Smooth muscle cell (in vitro differentiated cells): Measurements from ENCODE around the gene UPK3A. TPM values are rescaled to one million over a fixed set of nuclear protein-coding genes. Genes with fewer than 3 reads are reported as not detected.

Experiments used
- DNase-seq: peaks from one replicate; lab custom pipeline; 2025; ENCODE audit not compliant: unreplicated experiment; lab: John Stamatoyannopoulos, UW
- H2AFZ ChIP-seq: fragments of 200-600 bp; sonication (generic); 2 replicates; pipeline ENCODE4 v1.6.0; 2016; ENCODE audit warnings: antibody characterized with exemption, low read depth, mild to moderate bottlenecking
- H3F3A ChIP-seq: fragments of 200-600 bp; sonication (generic); 2 replicates; pipeline ENCODE4 v1.6.0; 2017; ENCODE audit warnings: antibody characterized with exemption, low read depth
- H3K27ac ChIP-seq: fragments of 200-600 bp; sonication (generic); 2 replicates; pipeline ENCODE4 v1.5.1; 2016; ENCODE audit warnings: low read depth, mild to moderate bottlenecking
- H3K27me3 ChIP-seq: fragments of 200-600 bp; sonication (generic); 2 replicates; pipeline ENCODE4 v1.6.1; 2016; ENCODE audit warnings: low read depth, mild to moderate bottlenecking
- H3K36me3 ChIP-seq: fragments of 200-600 bp; sonication (generic); 2 replicates; pipeline ENCODE4 v1.5.1; 2016; ENCODE audit warnings: low read depth
- H3K4me1 ChIP-seq: fragments of 200-600 bp; sonication (generic); 2 replicates; pipeline ENCODE4 v1.5.1; 2016; ENCODE audit warnings: low read depth
- H3K4me2 ChIP-seq: fragments of 200-600 bp; sonication (generic); 2 replicates; pipeline ENCODE4 v1.6.0; 2016; ENCODE audit warnings: mild to moderate bottlenecking
- H3K4me3 ChIP-seq: fragments of 200-600 bp; sonication (generic); 2 replicates; pipeline ENCODE4 v1.5.1; 2016; ENCODE audit warnings: mild to moderate bottlenecking
- H3K79me2 ChIP-seq: fragments of 200-600 bp; sonication (generic); 2 replicates; pipeline ENCODE4 v1.6.0; 2016; ENCODE audit warnings: low read depth, mild to moderate bottlenecking
- H3K9ac ChIP-seq: fragments of 200-600 bp; sonication (generic); 2 replicates; pipeline ENCODE4 v1.6.0; 2016; ENCODE audit warnings: low read depth
- H3K9me3 ChIP-seq: fragments of 200-600 bp; sonication (generic); replicated peaks from 2 replicates; pipeline ENCODE4 v1.5.1; 2016; ENCODE audit warnings: low read depth
- H4K20me1 ChIP-seq: fragments of 200-600 bp; sonication (generic); 2 replicates; pipeline ENCODE4 v1.6.0; 2016; ENCODE audit warnings: low read depth
- CTCF ChIP-seq: fragments of 200-600 bp; sonication (generic); IDR thresholded peaks from 2 replicates; pipeline ENCODE4 v1.5.1; 2017; ENCODE audit warnings: borderline replicate concordance, mild to moderate bottlenecking, antibody characterized with exemption; ENCODE audit not compliant: insufficient read depth, poor library complexity, severe bottlenecking
- WGBS: methylation state at CpG from one replicate; pipeline ENCODE4 v1.1.7; 2016; ENCODE audit warnings: low lambda C conversion rate; 5-methylcytosine and 5-hydroxymethylcytosine counted together
- polyA plus RNA-seq: library from polyadenylated mRNA; unstranded; fragments of >200 nt; fragmentation: Nextera tagmentation; extraction: Ambion mirVana; gene quantifications from 2 replicates; pipeline ENCODE4 v1.2.1, GENCODE V29; 2016
- total RNA-seq: library from RNA; depleted of rRNA; stranded (reverse); fragments of >200 nt; gene quantifications from 2 replicates; pipeline ENCODE4 v1.2.3, GENCODE V29; 2014

UPK3A gene
- total and polyA plus RNA-seq, 2 experiments from 2014 or later = not detected

GRCh38 chr22:45239681-45240051, 45.1 kb upstream of the UPK3A start:
- Histone ChIP-seq H3K4me1 (peaks cover 13% of the 10 kb centered on the region), H3K27ac (no peak overlapping the region), H4K20me1 (peaks cover 55% of the 10 kb centered on the region), H3K4me3 (peak overlapping the region; percentile 71), H3K4me2 (peak overlapping the region; percentile 99), H2AFZ (no peak overlapping the region), H3K27me3 (no peaks in the 10 kb centered on the region), H3K9me3 (no peaks in the 10 kb centered on the region), H3K36me3 (no peaks in the 10 kb centered on the region), H3K9ac (peak overlapping the region; percentile 59), H3F3A (peaks cover 5% of the 10 kb centered on the region), H3K79me2 (peaks cover 29% of the 10 kb centered on the region)
- no peak for TF ChIP-seq CTCF
- WGBS = 41% methylated on average over 8 of the region's 8 CpGs
- no peak for DNase-seq

GRCh38 chr22:45240104-45240809, 44.5 kb upstream of the UPK3A start:
- Histone ChIP-seq H3K9me3 (no peaks in the 10 kb centered on the region), H4K20me1 (peaks cover 51% of the 10 kb centered on the region), H3K27me3 (no peaks in the 10 kb centered on the region), H3K27ac (peak overlapping the region; percentile 11), H3K36me3 (no peaks in the 10 kb centered on the region), H3K4me2 (peak overlapping the region; percentile 99), H3K4me3 (peak overlapping the region; percentile 71), H2AFZ (peak overlapping the region; percentile 58), H3K4me1 (peaks cover 13% of the 10 kb centered on the region), H3K79me2 (peaks cover 29% of the 10 kb centered on the region), H3K9ac (peak overlapping the region; percentile 59), H3F3A (peaks cover 11% of the 10 kb centered on the region)
- DNase-seq = no peak
- WGBS = 2% methylated on average over 53 of the region's 73 CpGs
- TF ChIP-seq CTCF = no peak

- Histone ChIP-seq H3K79me2 (peaks cover 28% of the 10 kb centered on the region), H3K4me3 (peak within 1 kb of the TSS; percentile 71), H3K4me2 (peak within 1 kb of the TSS; percentile 99), H3K27me3 (no peaks in the 10 kb centered on the region), H3F3A (peaks cover 12% of the 10 kb centered on the region), H4K20me1 (peaks cover 43% of the 10 kb centered on the region), H3K36me3 (no peaks in the 10 kb centered on the region), H3K9ac (peak within 1 kb of the TSS; percentile 59), H2AFZ (peak within 1 kb of the TSS; percentile 58), H3K9me3 (no peaks in the 10 kb centered on the region), H3K4me1 (peaks cover 13% of the 10 kb centered on the region), H3K27ac (peak within 1 kb of the TSS; percentile 11)
- 17% methylated on average over 17 of the region's 66 CpGs for WGBS
- no peak for TF ChIP-seq CTCF
- DNase-seq = peak; percentile 68
Observed at GRCh38 chr22:45240810-45241631, 43.7 kb upstream of the UPK3A start, which contains the start of gene KIAA0930. Gene KIAA0930 (minus strand): TSS chr22:45240894. CDS start chr22:45240703, 191 bp downstream.
